IMR-90 (cell line): ENCODE measurements around the gene MEGF6. TPM values are rescaled to one million over a fixed set of nuclear protein-coding genes. Genes with fewer than 3 reads are reported as not detected.

ENCODE experiments used
- ATAC-seq: fragments of 200-7000 bp; cut with Tn5 transposase; 2 replicates; pipeline ENCODE4 v1.9.1; 2020; ENCODE audit warnings: low read depth, mild to moderate bottlenecking, moderate library complexity
- BruUV-seq: library from RNA; stranded (reverse); fragments of 400-500 nt; replicated peaks from 2 replicates; lab custom pipeline; 2021; lab: Mats Ljungman, UMichigan
- CTCF ChIA-PET: fragments of 300-600 bp; formaldehyde crosslinking; extraction: SDS; loops from one replicate; lab custom pipeline; 2021; ENCODE audit warnings: antibody characterized with exemption; lab: Yijun Ruan, JAX
- POLR2A ChIA-PET: fragments of 300-600 bp; sonication (Branson Sonifier 250); formaldehyde crosslinking; loops from one replicate; lab custom pipeline; 2022; ENCODE audit warnings: antibody characterized with exemption; ENCODE audit not compliant: unreplicated experiment; lab: Charles Lee
- DNase-seq: peaks from one replicate; pipeline ENCODE4 v3.0.0; 2013
- H2AFZ ChIP-seq: replicated peaks from 2 replicates; pipeline ENCODE3; 2013; ENCODE audit warnings: low read length, mild to moderate bottlenecking; ENCODE audit not compliant: poor library complexity
- H2AK5ac ChIP-seq: 2 replicates; pipeline ENCODE4 v1.6.1; 2013; ENCODE audit warnings: low read depth, low read length, inconsistent platforms
- H2AK9ac ChIP-seq: replicated peaks from 2 replicates; pipeline ENCODE3; 2013; ENCODE audit warnings: mild to moderate bottlenecking, low read depth, low read length, moderate library complexity; ENCODE audit not compliant: poor library complexity
- H2BK120ac ChIP-seq: 2 replicates; pipeline ENCODE4 v1.6.1; 2013; ENCODE audit warnings: low read depth, low read length, inconsistent platforms
- H2BK15ac ChIP-seq: 3 replicates; pipeline ENCODE4 v1.6.1; 2013; ENCODE audit warnings: low read depth, low read length, inconsistent platforms
- H2BK20ac ChIP-seq: 2 replicates; pipeline ENCODE4 v1.6.1; 2013; ENCODE audit warnings: low read depth, mild to moderate bottlenecking, inconsistent platforms, low read length, moderate library complexity
- H2BK5ac ChIP-seq: 2 replicates; pipeline ENCODE4 v1.6.1; 2013; ENCODE audit warnings: mild to moderate bottlenecking, low read depth, low read length, inconsistent platforms; ENCODE audit not compliant: poor library complexity, severe bottlenecking
- H3K14ac ChIP-seq: replicated peaks from 2 replicates; pipeline ENCODE4 v1.6.1; 2013; ENCODE audit warnings: low read depth, low read length, inconsistent platforms
- H3K18ac ChIP-seq: 2 replicates; pipeline ENCODE4 v1.6.1; 2013; ENCODE audit warnings: low read depth, low read length, control low read depth
- H3K23ac ChIP-seq: 2 replicates; pipeline ENCODE4 v1.6.1; 2013; ENCODE audit warnings: low read depth, low read length, inconsistent platforms
- H3K27ac ChIP-seq: 2 replicates; pipeline ENCODE4 v1.5.1; 2013; ENCODE audit warnings: mild to moderate bottlenecking, control low read depth, low read length; ENCODE audit not compliant: insufficient read depth
- H3K27me3 ChIP-seq: 2 replicates; pipeline ENCODE4 v1.6.1; 2013; ENCODE audit warnings: low read length; ENCODE audit not compliant: control insufficient read depth, insufficient read depth
- H3K36me3 ChIP-seq: 2 replicates; pipeline ENCODE4 v1.6.1; 2013; ENCODE audit warnings: low read length, mixed read lengths; ENCODE audit not compliant: control insufficient read depth, insufficient read depth
- H3K4ac ChIP-seq: 2 replicates; pipeline ENCODE4 v1.6.1; 2013; ENCODE audit warnings: low read depth, low read length, inconsistent platforms
- H3K4me1 ChIP-seq: 2 replicates; pipeline ENCODE4 v1.6.1; 2013; ENCODE audit warnings: low read length, mixed read lengths; ENCODE audit not compliant: control insufficient read depth, insufficient read depth
- H3K4me2 ChIP-seq: 2 replicates; pipeline ENCODE4 v1.6.1; 2013; ENCODE audit warnings: low read depth, mild to moderate bottlenecking, control low read depth, low read length, moderate library complexity
- H3K4me3 ChIP-seq: 2 replicates; pipeline ENCODE4 v1.5.1; 2013; ENCODE audit warnings: low read depth, mild to moderate bottlenecking, control low read depth, low read length, moderate library complexity; ENCODE audit not compliant: insufficient read depth
- H3K56ac ChIP-seq: 2 replicates; pipeline ENCODE4 v1.6.1; 2013; ENCODE audit warnings: low read length, inconsistent platforms; ENCODE audit not compliant: insufficient read depth; ENCODE audit errors: extremely low read depth
- H3K79me1 ChIP-seq, 2 experiments: 2 replicates each; pipeline ENCODE4 v1.6.1; 2013; ENCODE audit warnings: low read length in 2 of 2, inconsistent platforms in 1 of 2, low read depth in 1 of 2
- H3K9ac ChIP-seq: 2 replicates; pipeline ENCODE4 v1.6.1; 2013; ENCODE audit warnings: low read depth, low read length, control low read depth
- H3K9me1 ChIP-seq: 2 replicates; pipeline ENCODE4 v1.6.1; 2013; ENCODE audit warnings: low read length, inconsistent platforms; ENCODE audit not compliant: insufficient read depth
- H3K9me3 ChIP-seq: 2 replicates; pipeline ENCODE4 v1.6.1; 2013; ENCODE audit warnings: low read length; ENCODE audit not compliant: control insufficient read depth, insufficient read depth
- H4K20me1 ChIP-seq: 2 replicates; pipeline ENCODE4 v1.6.1; 2013; ENCODE audit warnings: low read length, inconsistent platforms; ENCODE audit not compliant: insufficient read depth
- H4K5ac ChIP-seq: 2 replicates; pipeline ENCODE4 v1.6.1; 2013; ENCODE audit warnings: mild to moderate bottlenecking, low read depth, low read length, control low read depth
- H4K8ac ChIP-seq, 2 experiments: 2 replicates each; pipeline ENCODE4 v1.6.1; 2013; ENCODE audit warnings: low read depth in 2 of 2, low read length in 2 of 2, control low read depth in 1 of 2, inconsistent platforms in 1 of 2
- H4K91ac ChIP-seq: 2 replicates; pipeline ENCODE4 v1.6.1; 2013; ENCODE audit warnings: low read depth, low read length, inconsistent platforms; ENCODE audit not compliant: insufficient read depth
- BHLHE40 ChIP-seq: fragments of 150-350 bp; IDR thresholded peaks from 2 replicates; pipeline ENCODE4 v1.6.1; 2016; ENCODE audit warnings: mild to moderate bottlenecking, low read depth, low read length
- CHD1 ChIP-seq: IDR thresholded peaks from 2 replicates; pipeline ENCODE4 v1.6.1; 2012; ENCODE audit warnings: low read depth, low read length, improper control_type of control experiment
- FOS ChIP-seq: fragments of 150-350 bp; IDR thresholded peaks from 2 replicates; pipeline ENCODE4 v1.6.1; 2016; ENCODE audit warnings: low read depth, low read length
- MAFK ChIP-seq: IDR thresholded peaks from 2 replicates; pipeline ENCODE4 v1.6.1; 2012; ENCODE audit warnings: low read depth, low read length, improper control_type of control experiment
- MAZ ChIP-seq: IDR thresholded peaks from 2 replicates; pipeline ENCODE4 v1.6.1; 2012; ENCODE audit warnings: low read depth, mild to moderate bottlenecking, low read length, improper control_type of control experiment, moderate library complexity, borderline replicate concordance
- MXI1 ChIP-seq: IDR thresholded peaks from 2 replicates; pipeline ENCODE4 v1.6.1; 2012; ENCODE audit warnings: low read depth, mild to moderate bottlenecking, low read length, moderate library complexity, borderline replicate concordance
- NFE2L2 ChIP-seq: fragments of 150-350 bp; IDR thresholded peaks from 2 replicates; pipeline ENCODE4 v1.6.1; 2016; ENCODE audit warnings: low read depth, mild to moderate bottlenecking, low read length
- POLR2A ChIP-seq: IDR thresholded peaks from 2 replicates; pipeline ENCODE4 v1.6.1; 2012; ENCODE audit warnings: mild to moderate bottlenecking, low read depth, low read length
- RAD21 ChIP-seq: IDR thresholded peaks from 2 replicates; pipeline ENCODE4 v1.6.1; 2012; ENCODE audit warnings: low read length, improper control_type of control experiment
- RCOR1 ChIP-seq: IDR thresholded peaks from 2 replicates; pipeline ENCODE4 v1.6.1; 2012; ENCODE audit warnings: mild to moderate bottlenecking, low read length, improper control_type of control experiment; ENCODE audit not compliant: insufficient replicate concordance
- RFX5 ChIP-seq: IDR thresholded peaks from 2 replicates; pipeline ENCODE4 v1.8.0; 2012; ENCODE audit warnings: low read depth, mild to moderate bottlenecking, low read length, moderate library complexity
- WGBS, 2 experiments: methylation state at CpG; one replicate each; pipeline versions ENCODE4 v1.1.5 to v1.1.7; 2013; ENCODE audit warnings: missing lambda C conversion rate in 2 of 2; ENCODE audit not compliant: insufficient read length in 1 of 2; ENCODE audit errors: extremely low coverage in 2 of 2; 5-methylcytosine and 5-hydroxymethylcytosine counted together
- dilution Hi-C: fragments of 300-500 bp; cut with HindIII; formaldehyde crosslinking; loops from one replicate; pipeline ENCODE4 v1.14.3; 2018; ENCODE audit warnings: low sequenced_read_pairs; ENCODE audit not compliant: unreplicated experiment
- in situ Hi-C: fragments of 300-500 bp; cut with MboI; formaldehyde crosslinking; loops from 3 replicates; pipeline ENCODE4 v1.14.3; 2019; ENCODE audit warnings: low sequenced_read_pairs, inconsistent platforms, mixed read lengths
- intact Hi-C: fragments of 100-400 bp; cut with micrococcal nuclease; formaldehyde crosslinking; loops from 2 replicates; pipeline ENCODE4 v1.10.0; 2022
- polyA plus RNA-seq, 3 experiments: library from polyadenylated mRNA; depleted of rRNA; stranded (reverse); fragments of >200 nt; gene quantifications; 2 replicates each; pipeline ENCODE4 v1.2.3, GENCODE V29; 2012; ENCODE audit warnings: low replicate concordance in 1 of 3
- total RNA-seq: library from RNA; depleted of rRNA; stranded (reverse); fragments of >200 nt; gene quantifications from 2 replicates; pipeline ENCODE4 v1.2.3, GENCODE V29; 2012
- TF ChIP-seq, protein P1 (sequence below): fragments of 150-350 bp; IDR thresholded peaks from 2 replicates; pipeline ENCODE4 v1.6.1; 2017; ENCODE audit warnings: mild to moderate bottlenecking, antibody characterized with exemption, low read length, low read depth
- TF ChIP-seq, protein P2 (sequence below): conservative IDR thresholded peaks from 2 replicates; pipeline ENCODE4 v1.5.1; 2012; ENCODE audit warnings: mild to moderate bottlenecking, low read depth, low read length, improper control_type of control experiment
- TF ChIP-seq, protein P3 (sequence below): fragments of 150-350 bp; IDR thresholded peaks from 2 replicates; pipeline ENCODE4 v1.6.1; 2016; ENCODE audit warnings: low read depth, mild to moderate bottlenecking, low read length, moderate library complexity, borderline replicate concordance

Gene MEGF6
- total and polyA plus RNA-seq, 2 of the 4 experiments (the other 2 are of a cell fraction), result 0.72 to 4.1 TPM

DNA sequence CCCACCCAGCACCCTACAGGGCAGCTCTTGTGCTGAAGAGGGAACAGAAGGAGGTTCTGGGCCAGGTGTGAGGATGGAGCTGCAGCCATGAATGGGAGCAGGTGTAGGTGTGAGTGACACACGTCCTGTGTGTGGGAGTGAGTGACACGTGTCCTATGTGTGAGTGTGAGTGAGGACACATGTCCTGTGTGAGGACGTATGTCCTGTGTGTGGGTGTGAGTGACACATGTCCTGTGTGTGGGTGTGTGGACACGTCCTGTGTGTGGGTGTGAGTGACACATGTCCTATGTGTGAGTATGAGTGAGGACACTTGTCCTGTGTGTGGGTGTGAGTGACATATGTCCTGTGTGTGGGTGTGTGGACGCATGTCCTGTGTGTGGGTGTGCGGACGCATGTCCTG is 26.4 kb downstream of the MEGF6 start:
- H3K4me3 ChIP-seq, result no peak overlapping the region
- H3K36me3 ChIP-seq, result no peaks in the 10 kb centered on the region
- H3K79me1 ChIP-seq, result no peaks in the 10 kb centered on the region
- TF ChIP-seq, protein P1, sequence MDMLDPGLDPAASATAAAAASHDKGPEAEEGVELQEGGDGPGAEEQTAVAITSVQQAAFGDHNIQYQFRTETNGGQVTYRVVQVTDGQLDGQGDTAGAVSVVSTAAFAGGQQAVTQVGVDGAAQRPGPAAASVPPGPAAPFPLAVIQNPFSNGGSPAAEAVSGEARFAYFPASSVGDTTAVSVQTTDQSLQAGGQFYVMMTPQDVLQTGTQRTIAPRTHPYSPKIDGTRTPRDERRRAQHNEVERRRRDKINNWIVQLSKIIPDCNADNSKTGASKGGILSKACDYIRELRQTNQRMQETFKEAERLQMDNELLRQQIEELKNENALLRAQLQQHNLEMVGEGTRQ, result no peak
- TF ChIP-seq, protein P2, sequence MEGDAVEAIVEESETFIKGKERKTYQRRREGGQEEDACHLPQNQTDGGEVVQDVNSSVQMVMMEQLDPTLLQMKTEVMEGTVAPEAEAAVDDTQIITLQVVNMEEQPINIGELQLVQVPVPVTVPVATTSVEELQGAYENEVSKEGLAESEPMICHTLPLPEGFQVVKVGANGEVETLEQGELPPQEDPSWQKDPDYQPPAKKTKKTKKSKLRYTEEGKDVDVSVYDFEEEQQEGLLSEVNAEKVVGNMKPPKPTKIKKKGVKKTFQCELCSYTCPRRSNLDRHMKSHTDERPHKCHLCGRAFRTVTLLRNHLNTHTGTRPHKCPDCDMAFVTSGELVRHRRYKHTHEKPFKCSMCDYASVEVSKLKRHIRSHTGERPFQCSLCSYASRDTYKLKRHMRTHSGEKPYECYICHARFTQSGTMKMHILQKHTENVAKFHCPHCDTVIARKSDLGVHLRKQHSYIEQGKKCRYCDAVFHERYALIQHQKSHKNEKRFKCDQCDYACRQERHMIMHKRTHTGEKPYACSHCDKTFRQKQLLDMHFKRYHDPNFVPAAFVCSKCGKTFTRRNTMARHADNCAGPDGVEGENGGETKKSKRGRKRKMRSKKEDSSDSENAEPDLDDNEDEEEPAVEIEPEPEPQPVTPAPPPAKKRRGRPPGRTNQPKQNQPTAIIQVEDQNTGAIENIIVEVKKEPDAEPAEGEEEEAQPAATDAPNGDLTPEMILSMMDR, result no peak
- TF ChIP-seq MAZ (no peak), MAFK (no peak), MXI1 (no peak), NFE2L2 (no peak), RFX5 (no peak), BHLHE40 (no peak), RAD21 (no peak), RCOR1 (no peak), POLR2A (no peak), CHD1 (no peak), FOS (no peak)
- TF ChIP-seq, protein P3, sequence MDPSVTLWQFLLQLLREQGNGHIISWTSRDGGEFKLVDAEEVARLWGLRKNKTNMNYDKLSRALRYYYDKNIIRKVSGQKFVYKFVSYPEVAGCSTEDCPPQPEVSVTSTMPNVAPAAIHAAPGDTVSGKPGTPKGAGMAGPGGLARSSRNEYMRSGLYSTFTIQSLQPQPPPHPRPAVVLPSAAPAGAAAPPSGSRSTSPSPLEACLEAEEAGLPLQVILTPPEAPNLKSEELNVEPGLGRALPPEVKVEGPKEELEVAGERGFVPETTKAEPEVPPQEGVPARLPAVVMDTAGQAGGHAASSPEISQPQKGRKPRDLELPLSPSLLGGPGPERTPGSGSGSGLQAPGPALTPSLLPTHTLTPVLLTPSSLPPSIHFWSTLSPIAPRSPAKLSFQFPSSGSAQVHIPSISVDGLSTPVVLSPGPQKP, result no peak
- no peaks in the 10 kb centered on the region for H3K4me1 ChIP-seq
- H3K9me1 ChIP-seq, result no peaks in the 10 kb centered on the region
- H4K5ac ChIP-seq, result no peak overlapping the region
- BruUV-seq, result no TSS peak
- H2AK5ac ChIP-seq, result no peak overlapping the region
- no peak overlapping the region for H2AK9ac ChIP-seq
- no peak overlapping the region for H4K91ac ChIP-seq
- H3K27me3 ChIP-seq, result no peaks in the 10 kb centered on the region; the same call in 1 of the 2 replicates
- ChIA-PET POLR2A (no interaction called here), CTCF (no interaction called here)
- no peak overlapping the region for H2BK5ac ChIP-seq
- H3K4ac ChIP-seq, result no peak overlapping the region
- no peak overlapping the region for H3K23ac ChIP-seq
- no peak overlapping the region for H3K9ac ChIP-seq
- H2AFZ ChIP-seq, result no peak overlapping the region
- no peak overlapping the region for H4K8ac ChIP-seq
- no peaks in the 10 kb centered on the region; the same call in 1 of the 2 replicates for H4K20me1 ChIP-seq
- no peak overlapping the region for H3K14ac ChIP-seq
- dilution Hi-C loops (no loop called here), intact Hi-C loops (no loop called here), in situ Hi-C loops (no loop called here)
- WGBS, 2 experiments, result 79% methylated on average over 6 of the region's 7 CpGs; no CpG with 5 or more reads in 1 of the 2 experiments
- H2BK120ac ChIP-seq, result no peak overlapping the region
- no peak overlapping the region for H2BK15ac ChIP-seq
- no peak overlapping the region for H2BK20ac ChIP-seq
- H3K4me2 ChIP-seq, result no peak overlapping the region
- H3K27ac ChIP-seq, result no peak overlapping the region
- H3K18ac ChIP-seq, result no peak overlapping the region
- H3K56ac ChIP-seq, result no peak overlapping the region
- DNase-seq (no peak), ATAC-seq (no peak)
- peaks cover 2% of the 10 kb centered on the region for H3K9me3 ChIP-seq
